ENCODE data around the gene TMTC2.

- TF ChIP-seq, protein P1, sequence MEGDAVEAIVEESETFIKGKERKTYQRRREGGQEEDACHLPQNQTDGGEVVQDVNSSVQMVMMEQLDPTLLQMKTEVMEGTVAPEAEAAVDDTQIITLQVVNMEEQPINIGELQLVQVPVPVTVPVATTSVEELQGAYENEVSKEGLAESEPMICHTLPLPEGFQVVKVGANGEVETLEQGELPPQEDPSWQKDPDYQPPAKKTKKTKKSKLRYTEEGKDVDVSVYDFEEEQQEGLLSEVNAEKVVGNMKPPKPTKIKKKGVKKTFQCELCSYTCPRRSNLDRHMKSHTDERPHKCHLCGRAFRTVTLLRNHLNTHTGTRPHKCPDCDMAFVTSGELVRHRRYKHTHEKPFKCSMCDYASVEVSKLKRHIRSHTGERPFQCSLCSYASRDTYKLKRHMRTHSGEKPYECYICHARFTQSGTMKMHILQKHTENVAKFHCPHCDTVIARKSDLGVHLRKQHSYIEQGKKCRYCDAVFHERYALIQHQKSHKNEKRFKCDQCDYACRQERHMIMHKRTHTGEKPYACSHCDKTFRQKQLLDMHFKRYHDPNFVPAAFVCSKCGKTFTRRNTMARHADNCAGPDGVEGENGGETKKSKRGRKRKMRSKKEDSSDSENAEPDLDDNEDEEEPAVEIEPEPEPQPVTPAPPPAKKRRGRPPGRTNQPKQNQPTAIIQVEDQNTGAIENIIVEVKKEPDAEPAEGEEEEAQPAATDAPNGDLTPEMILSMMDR (tag by site-specific recombination; IDR thresholded peaks at IDR 0.05), result no peak
- no peak for TF ChIP-seq ZNF639 (tag by site-specific recombination; IDR thresholded peaks at IDR 0.05)
- TF ChIP-seq GLI4 (tag by site-specific recombination; IDR thresholded peaks at IDR 0.05), result no peak
- no peak for TF ChIP-seq ZNF302 (tag by site-specific recombination; IDR thresholded peaks at IDR 0.05; ENCODE audit: low read depth)
- TF ChIP-seq BCL6B (tag by site-specific recombination; IDR thresholded peaks at IDR 0.05), result no peak
- no peak for TF ChIP-seq ZNF311 (tag by site-specific recombination; IDR thresholded peaks at IDR 0.05; ENCODE audit: borderline replicate concordance)
- TF ChIP-seq, protein P2, sequence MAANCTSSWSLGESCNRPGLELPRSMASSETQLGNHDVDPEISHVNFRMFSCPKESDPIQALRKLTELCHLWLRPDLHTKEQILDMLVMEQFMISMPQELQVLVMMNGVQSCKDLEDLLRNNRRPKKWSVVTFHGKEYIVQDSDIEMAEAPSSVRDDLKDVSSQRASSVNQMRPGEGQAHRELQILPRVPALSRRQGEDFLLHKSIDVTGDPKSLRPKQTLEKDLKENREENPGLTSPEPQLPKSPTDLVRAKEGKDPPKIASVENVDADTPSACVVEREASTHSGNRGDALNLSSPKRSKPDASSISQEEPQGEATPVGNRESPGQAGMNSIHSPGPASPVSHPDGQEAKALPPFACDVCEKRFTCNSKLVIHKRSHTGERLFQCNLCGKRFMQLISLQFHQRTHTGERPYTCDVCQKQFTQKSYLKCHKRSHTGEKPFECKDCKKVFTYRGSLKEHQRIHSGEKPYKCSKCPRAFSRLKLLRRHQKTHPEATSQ (tag by site-specific recombination; IDR thresholded peaks at IDR 0.05), result no peak
- TF ChIP-seq ZNF624 (tag by site-specific recombination; IDR thresholded peaks at IDR 0.05), result no peak
- no peak for TF ChIP-seq ZNF645 (tag by site-specific recombination; IDR thresholded peaks at IDR 0.05)
- TF ChIP-seq, protein P3, sequence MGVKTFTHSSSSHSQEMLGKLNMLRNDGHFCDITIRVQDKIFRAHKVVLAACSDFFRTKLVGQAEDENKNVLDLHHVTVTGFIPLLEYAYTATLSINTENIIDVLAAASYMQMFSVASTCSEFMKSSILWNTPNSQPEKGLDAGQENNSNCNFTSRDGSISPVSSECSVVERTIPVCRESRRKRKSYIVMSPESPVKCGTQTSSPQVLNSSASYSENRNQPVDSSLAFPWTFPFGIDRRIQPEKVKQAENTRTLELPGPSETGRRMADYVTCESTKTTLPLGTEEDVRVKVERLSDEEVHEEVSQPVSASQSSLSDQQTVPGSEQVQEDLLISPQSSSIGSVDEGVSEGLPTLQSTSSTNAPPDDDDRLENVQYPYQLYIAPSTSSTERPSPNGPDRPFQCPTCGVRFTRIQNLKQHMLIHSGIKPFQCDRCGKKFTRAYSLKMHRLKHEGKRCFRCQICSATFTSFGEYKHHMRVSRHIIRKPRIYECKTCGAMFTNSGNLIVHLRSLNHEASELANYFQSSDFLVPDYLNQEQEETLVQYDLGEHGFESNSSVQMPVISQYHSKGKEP (tag by site-specific recombination; IDR thresholded peaks at IDR 0.05), result no peak
These were observed 390.3 kb downstream of the TMTC2 start for GRCh38 chr12:83077041-83077440.
